HG03196 (cell line): Measurements from ENCODE around the gene IL36G.
"Not testable (repeated sequence)": the region's sequence is repeated elsewhere in the genome, so short reads cannot be mapped to it uniquely, and the experiment has no call there.

ENCODE experiments used
- ATAC-seq: cut with Tn5 transposase; IDR thresholded peaks from one replicate; pipeline ENCODE4 v1.9.1; 2021; ENCODE audit not compliant: unreplicated experiment

IL36G gene

GRCh38 chr2:112977559-112978056 lies at the start of gene IL36G:
IL36G (plus strand) TSS chr2:112978006; CDS start chr2:112978639, 633 bp downstream.
- no peak for ATAC-seq

- ATAC-seq = no peak
Observed at GRCh38 chr2:112933261-112933660, 44.5 kb upstream of the IL36G start.

- not testable (repeated sequence) for ATAC-seq
Observed at GRCh38 chr2:112934117-112934516, 43.7 kb upstream of the IL36G start.

GRCh38 chr2:112936927-112937232 lies 40.9 kb upstream of the IL36G start:
- ATAC-seq = no peak

DNA sequence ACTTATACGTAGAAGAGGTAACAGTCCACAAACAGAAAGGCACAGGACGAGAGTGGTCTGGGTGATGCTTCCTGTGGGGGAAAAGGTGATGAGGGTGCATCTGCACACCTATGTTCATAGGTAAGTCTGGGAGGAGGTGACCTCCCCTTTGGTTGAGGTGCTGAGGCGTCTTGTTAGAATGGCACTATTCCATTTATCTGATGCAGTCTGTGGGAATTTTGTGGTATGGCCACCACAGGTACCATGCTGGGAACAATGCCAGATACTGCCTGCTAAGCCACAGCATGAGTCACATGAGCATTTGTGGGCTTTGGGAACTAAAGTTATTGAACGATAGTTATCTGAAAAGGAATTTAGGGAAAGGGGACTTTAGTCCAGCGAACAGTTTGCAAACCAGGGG lies 38.9 kb upstream of the IL36G start:
- no peak for ATAC-seq

DNA sequence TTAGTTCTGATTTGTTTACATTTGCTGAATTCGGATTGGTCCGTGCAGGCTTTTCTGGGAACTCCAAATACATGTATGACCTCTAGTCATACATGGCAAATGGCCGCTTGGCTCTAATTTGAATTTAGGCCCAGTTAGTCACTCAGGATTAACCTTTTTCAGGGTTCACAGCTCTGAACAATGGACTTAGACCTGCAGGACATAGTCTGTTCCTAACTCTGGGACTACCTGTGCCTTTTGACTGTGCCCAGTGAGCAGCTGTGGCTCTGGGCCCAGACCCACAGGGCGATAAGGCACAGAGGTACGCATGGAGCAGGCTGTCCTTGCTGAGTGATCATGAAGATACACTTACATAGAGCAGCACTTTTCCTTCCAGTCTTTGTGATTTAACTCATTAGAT lies 38.4 kb upstream of the IL36G start:
- ATAC-seq = no peak

DNA sequence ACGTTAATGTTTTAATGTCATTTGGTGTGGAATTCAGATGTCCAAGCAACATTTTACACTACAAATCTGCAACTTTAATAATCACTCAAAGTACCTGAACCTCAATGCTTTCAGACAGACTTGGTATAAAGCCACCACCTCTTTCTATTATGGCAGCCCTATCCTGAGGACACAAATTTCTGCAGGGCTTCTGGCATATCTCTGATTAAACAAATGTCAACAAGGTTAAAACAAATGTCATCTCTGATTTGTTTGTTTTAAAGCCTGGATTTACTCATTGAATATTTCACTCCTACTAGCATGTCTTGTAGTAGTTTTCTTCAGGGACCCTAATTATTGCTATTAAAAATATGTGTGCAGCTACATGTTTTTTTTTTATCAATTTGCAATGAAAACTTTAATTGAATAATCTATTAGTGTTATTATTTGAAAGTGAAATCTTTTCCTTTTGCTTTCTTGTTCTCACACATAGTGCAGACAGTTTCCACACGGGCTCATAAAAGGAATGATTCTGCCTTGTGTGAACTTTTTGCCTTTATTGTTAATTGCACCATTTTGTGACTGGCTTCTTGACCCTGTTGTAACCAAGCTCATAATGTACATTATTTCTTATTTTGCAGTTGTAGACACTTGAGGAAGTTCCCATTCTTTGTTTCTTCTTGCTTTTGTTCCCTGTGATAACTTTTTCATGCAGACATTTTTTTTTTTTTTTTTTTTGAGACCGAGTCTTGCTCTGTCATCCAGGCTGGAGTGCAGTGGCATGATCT lies 36.8 kb upstream of the IL36G start:
- no peak for ATAC-seq

DNA sequence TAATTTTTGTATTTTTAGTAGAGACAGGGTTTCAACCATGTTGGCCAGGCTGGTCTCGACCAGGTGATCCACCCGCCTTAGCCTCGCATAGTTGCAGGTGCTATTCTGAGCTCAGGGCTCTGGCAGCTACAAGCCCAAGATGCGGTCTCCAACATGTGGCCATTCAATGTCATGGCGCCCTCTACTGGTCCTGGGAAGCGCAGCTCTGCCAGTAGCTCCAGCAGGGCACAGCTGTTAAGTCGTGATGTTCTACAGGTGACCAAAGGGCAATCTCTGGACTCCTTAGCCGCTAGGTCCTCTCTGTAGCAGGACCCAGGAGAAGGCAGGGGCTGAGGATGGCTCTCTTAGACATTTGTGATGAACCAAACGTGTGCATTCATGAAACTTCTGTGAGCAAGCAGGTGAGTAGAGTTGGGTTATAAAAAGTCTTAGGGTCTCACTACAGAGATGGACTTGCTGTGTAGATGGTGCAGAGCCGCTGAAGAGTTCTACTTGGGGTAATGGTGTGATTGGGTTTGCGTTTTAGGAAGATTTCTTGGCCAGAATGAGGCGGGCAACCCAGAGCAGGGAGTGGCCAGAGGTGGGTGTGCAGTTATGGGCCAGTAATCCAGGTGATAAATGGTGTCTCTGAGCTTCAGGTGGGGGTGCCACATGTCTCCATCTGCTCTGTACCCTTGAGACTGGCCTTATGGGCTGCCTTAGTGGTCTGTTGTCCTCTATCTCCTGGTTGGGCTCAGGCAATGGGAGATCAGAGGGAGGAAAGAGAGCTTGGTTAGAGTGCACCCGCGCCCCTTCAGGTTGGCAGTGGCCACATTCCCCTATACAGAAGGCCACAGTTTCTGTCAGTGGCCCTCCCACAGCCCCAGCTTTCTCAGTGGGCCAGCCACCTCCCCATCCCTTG lies 35.8 kb upstream of the IL36G start:
- no peak for ATAC-seq

DNA sequence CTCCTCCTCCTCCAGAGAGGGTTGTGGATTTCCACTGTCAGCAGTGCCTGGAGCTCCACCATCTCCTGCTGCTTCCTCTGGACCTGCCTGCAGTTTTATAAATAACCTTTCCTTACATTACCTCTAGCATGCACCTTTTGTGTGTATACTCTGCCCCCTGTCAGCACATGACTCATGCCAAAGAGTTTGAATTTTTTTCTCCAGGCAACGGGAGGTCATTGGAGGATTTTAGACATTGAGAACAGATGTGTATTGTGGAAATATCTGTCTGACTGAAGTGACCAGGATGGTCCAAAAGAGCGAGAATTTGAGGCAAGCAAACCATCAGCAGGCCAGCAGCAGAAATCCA lies 35.2 kb upstream of the IL36G start:
- ATAC-seq = no peak

DNA sequence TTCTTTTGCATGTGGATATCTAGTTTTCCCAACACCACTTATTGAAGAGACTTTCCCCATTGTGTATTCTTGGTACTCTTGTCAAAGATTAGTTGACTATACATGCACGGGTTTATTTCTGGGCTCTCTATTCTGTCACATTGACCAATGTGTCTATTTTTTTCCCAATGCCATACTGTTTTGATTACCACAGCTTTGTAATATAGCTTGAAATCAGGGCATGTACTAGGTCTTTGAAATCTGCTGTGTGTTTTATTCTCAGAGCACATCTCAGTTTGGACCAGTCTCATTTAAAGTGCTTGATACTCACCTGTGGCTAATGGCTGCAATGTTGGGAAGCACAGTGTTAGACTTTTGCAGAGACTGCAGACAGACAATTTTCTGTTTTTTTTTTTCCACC lies 32.8 kb upstream of the IL36G start:
- ATAC-seq = no peak

GRCh38 chr2:112946086-112946485 lies 31.7 kb upstream of the IL36G start:
- no peak for ATAC-seq

- no peak for ATAC-seq
Observed at GRCh38 chr2:112947374-112947773, 30.4 kb upstream of the IL36G start.

GRCh38 chr2:112949456-112949855 lies 28.4 kb upstream of the IL36G start:
- no peak for ATAC-seq

- no peak for ATAC-seq
Observed at GRCh38 chr2:112954364-112954763, 23.4 kb upstream of the IL36G start.

GRCh38 chr2:112957511-112957910 lies 20.3 kb upstream of the IL36G start:
- no peak for ATAC-seq

DNA sequence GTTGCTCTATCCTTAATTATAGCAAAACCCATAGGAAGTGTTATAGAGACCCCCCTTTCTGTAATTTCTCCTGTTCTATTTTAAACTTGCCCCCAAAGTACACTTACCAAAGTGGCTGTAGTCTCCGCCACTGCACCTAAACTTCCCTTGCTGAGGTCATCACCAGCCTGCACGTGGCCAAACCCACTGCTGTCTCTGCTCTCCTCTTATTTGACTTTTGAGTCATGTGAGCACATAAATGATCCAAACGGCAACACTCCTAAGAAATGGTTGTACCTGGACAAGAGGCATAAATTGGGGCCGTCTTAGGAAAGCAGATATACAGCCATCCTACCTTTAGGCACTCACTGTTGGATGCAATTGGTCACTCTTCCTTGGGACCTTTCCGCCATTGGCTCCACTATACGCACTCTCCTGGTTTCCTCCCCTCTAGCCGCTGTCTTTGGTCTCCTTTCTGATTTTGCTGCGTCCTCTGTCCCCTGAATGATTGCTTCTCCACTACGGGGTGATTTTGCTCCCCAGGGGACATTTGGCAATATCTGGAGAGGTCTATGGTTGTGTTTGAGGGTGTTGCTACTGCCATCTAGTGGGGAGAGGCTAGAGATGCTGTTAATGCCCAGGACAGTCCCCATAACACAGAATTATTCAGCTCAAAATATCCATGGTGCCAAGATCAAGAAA lies 19.2 kb upstream of the IL36G start:
- no peak for ATAC-seq

DNA sequence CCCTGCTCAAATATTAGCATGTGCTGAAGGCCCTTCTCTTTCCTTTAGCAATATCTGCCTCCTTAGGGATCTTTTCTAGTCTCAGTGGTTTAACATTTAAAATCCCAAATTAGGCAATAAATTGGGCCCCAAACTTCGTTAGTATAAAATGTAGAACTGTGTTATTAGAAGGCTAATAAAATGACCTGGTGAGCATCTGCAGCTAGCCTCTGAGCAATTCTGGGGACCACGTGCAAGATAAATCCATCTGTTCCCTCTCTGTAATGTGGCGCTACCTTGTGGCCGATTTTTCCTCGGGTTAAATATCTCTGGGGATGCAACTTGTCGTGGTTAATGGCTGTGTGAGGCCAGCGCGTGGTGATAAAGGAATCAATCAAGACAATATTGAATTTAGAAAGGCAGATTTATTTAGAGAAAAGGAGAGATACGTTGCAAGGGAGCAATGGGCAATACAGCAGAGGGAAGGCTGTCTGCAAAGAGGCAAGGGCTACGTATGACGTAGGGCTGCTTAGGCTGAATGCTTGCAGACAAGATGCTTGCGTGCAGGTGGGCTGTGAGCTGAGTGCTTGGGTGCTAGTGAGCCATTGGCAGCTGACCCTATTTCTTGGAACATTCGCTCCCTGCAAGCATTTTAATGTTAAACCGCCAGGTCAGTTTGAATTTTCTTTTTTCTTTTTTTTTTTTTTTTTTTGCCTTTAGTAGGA lies 18.5 kb upstream of the IL36G start:
- no peak for ATAC-seq

DNA sequence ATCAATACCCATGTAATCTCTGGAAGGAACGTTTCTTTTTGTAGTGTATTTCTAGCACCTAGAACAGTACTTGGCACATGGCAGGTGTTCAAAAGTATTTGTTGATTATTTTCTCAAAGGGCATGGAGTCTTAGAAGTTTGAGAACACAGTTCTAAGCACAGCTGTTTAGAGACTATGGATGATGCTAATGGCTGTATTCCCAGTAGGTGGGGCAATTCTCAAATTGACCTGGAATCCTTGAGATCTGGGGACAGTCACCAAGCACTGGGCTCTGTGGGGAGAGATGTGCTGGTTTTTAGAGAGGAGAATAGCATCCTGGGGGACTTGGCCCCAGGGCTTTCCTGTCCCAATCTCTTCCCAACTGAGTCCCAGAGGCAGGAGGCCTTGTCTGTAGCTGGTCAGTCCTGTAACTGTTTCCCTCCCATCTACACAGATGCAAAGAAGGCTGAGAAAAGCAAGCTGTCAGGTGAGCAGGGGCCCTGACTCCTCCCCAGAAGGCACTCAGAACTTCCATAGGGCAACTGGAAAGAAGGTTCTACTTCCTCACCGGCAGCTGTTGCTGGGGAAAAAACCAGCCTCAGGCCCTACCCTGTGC lies 17.5 kb upstream of the IL36G start:
- ATAC-seq = no peak

- no peak for ATAC-seq
Observed at GRCh38 chr2:112962308-112963175, 15.3 kb upstream of the IL36G start.

DNA sequence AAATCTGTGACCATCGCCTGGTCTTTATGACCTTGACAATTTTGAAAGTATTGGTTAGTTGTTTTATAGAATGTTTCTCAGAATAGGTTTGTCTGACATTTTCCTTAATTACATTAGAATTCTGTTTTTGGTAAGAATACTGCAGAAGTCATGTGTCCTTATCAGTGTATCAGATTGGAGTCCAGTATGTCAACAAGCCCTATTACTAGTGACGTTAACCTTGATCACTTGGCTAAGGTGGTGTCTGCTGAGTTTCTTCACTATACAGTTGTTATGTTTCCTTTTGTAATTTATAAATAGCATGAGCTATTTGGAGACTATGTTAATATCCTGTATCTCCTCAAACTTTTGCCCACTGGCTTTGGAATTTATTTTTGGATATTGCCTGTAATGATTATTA lies 10.8 kb upstream of the IL36G start:
- ATAC-seq = no peak
